HCT116 (cell line): ENCODE measurements around the gene RSAD1. TPM values are rescaled to one million over a fixed set of nuclear protein-coding genes. Genes with fewer than 3 reads are reported as not detected.

Experiments
- ATAC-seq: fragments of 200-7000 bp; cut with Tn5 transposase; 2 replicates; pipeline ENCODE4 v1.9.1; 2020; ENCODE audit warnings: mild to moderate bottlenecking, moderate library complexity
- BruUV-seq: library from RNA; stranded (reverse); fragments of 400-500 nt; replicated peaks from 2 replicates; lab custom pipeline; 2021; lab: Mats Ljungman, UMichigan
- CTCF ChIA-PET: fragments of 300-600 bp; sonication (Branson Sonifier 250); formaldehyde crosslinking; loops from one replicate; lab custom pipeline; 2021; ENCODE audit warnings: antibody characterized with exemption; lab: Charles Lee
- POLR2A ChIA-PET: fragments of 300-600, 350-600 bp; sonication (Branson Sonifier 250); formaldehyde crosslinking; loops from one replicate; lab custom pipeline; 2021; ENCODE audit warnings: antibody characterized with exemption; lab: Charles Lee
- RAD21 ChIA-PET, 2 experiments: fragments of 300-600 bp; sonication (Branson Sonifier 250); formaldehyde crosslinking; loops; one replicate each; lab custom pipeline; 2023; ENCODE audit warnings: low total read pairs in 2 of 2; ENCODE audit not compliant: uncharacterized antibody in 2 of 2, unreplicated experiment in 2 of 2, low non-redundant PET in 1 of 2; lab: Charles Lee
- DNase-seq: peaks from one replicate; pipeline ENCODE4 v3.0.0-alpha.2; 2010; ENCODE audit warnings: low read depth, low spot score
- H2AFZ ChIP-seq: fragments of 200-600 bp; shearing (Covaris generic), sonication (generic); 2 replicates; pipeline ENCODE4 v1.6.1; 2017; ENCODE audit warnings: low read depth, mixed run types, mixed read lengths, antibody characterized with exemption, low read length; ENCODE audit not compliant: poor library complexity, severe bottlenecking
- H3K27ac ChIP-seq: 2 replicates; pipeline ENCODE4 v1.5.1; 2012; ENCODE audit warnings: low read depth, low read length
- H3K27me3 ChIP-seq: fragments of 200-600 bp; sonication (generic); 2 replicates; pipeline ENCODE4 v1.6.1; 2016; ENCODE audit warnings: mixed run types, low read length, mixed read lengths; ENCODE audit not compliant: insufficient read depth
- H3K36me3 ChIP-seq, 2 experiments: fragments of 200-500 bp in 1 of 2; fragments of 200-600 bp in 1 of 2; sonication (Bioruptor generic) in 1 of 2; sonication (generic) in 1 of 2; 2 replicates each; pipeline versions ENCODE4 v1.5.1 to v1.6.1; 2014 to 2016; ENCODE audit warnings: low read length in 2 of 2, inconsistent platforms in 1 of 2, mixed read lengths in 1 of 2, mixed run types in 1 of 2; ENCODE audit not compliant: insufficient read depth in 2 of 2, control insufficient read depth in 1 of 2
- H3K4me1 ChIP-seq, 2 experiments: fragments of 200-600 bp in 1 of 2; sonication (generic) in 1 of 2; 2 replicates each; pipeline versions ENCODE4 v1.5.1 to v1.6.1; 2012 to 2017; ENCODE audit warnings: low read length in 2 of 2, inconsistent platforms in 1 of 2, mild to moderate bottlenecking in 1 of 2, mixed read lengths in 1 of 2, mixed run types in 1 of 2, moderate library complexity in 1 of 2; ENCODE audit not compliant: insufficient read depth in 2 of 2, control insufficient read depth in 1 of 2
- H3K4me2 ChIP-seq: fragments of 200-600 bp; sonication (generic); 2 replicates; pipeline ENCODE4 v1.6.1; 2017; ENCODE audit warnings: mixed run types, low read length, mixed read lengths
- H3K4me3 ChIP-seq, 2 experiments: fragments of 200-600 bp in 1 of 2; sonication (generic) in 1 of 2; replicated peaks in 1 of 2; 2 replicates each; pipeline ENCODE4 v1.5.1; 2011 to 2016; ENCODE audit warnings: low read length in 2 of 2, control low read depth in 1 of 2, low read depth in 1 of 2, mild to moderate bottlenecking in 1 of 2, mixed read lengths in 1 of 2, mixed run types in 1 of 2
- H3K79me2 ChIP-seq: fragments of 200-600 bp; sonication (generic); 2 replicates; pipeline ENCODE4 v1.6.1; 2017; ENCODE audit warnings: mild to moderate bottlenecking, mixed run types, low read length, moderate library complexity, mixed read lengths; ENCODE audit not compliant: insufficient read depth
- H3K9ac ChIP-seq: fragments of 200-600 bp; sonication (generic); 2 replicates; pipeline ENCODE4 v1.6.1; 2016; ENCODE audit warnings: low read length, mixed read lengths
- H3K9me2 ChIP-seq: fragments of 200-600 bp; sonication (generic), shearing (Covaris generic); 2 replicates; pipeline ENCODE4 v1.6.1; 2017; ENCODE audit warnings: mixed run types, mild to moderate bottlenecking, moderate library complexity; ENCODE audit not compliant: insufficient read depth
- H3K9me3 ChIP-seq, 2 experiments: fragments of 200-500 bp in 1 of 2; fragments of 200-600 bp in 1 of 2; sonication (Bioruptor generic) in 1 of 2; sonication (generic) in 1 of 2; 2 replicates each; pipeline ENCODE4 v1.6.1; 2014 to 2017; ENCODE audit warnings: low read length in 2 of 2, mixed read lengths in 2 of 2, inconsistent platforms in 1 of 2, low read depth in 1 of 2, mild to moderate bottlenecking in 1 of 2, mixed run types in 1 of 2, moderate library complexity in 1 of 2; ENCODE audit not compliant: control insufficient read depth in 1 of 2, insufficient read depth in 1 of 2
- H4K20me1 ChIP-seq: fragments of 200-600 bp; sonication (generic), shearing (Covaris generic); 2 replicates; pipeline ENCODE4 v1.6.1; 2017; ENCODE audit warnings: mixed run types, mild to moderate bottlenecking, moderate library complexity; ENCODE audit not compliant: insufficient read depth
- CBX3 ChIP-seq: IDR thresholded peaks from 2 replicates; pipeline ENCODE4 v1.6.1; 2012; ENCODE audit warnings: low read depth
- CEBPB ChIP-seq: IDR thresholded peaks from 2 replicates; pipeline ENCODE4 v1.6.1; 2012; ENCODE audit warnings: low read depth
- JUND ChIP-seq: IDR thresholded peaks from 2 replicates; pipeline ENCODE4 v1.6.1; 2012
- POLR2AphosphoS5 ChIP-seq: IDR thresholded peaks from 2 replicates; pipeline ENCODE4 v1.6.1; 2011; ENCODE audit warnings: mild to moderate bottlenecking, low read depth, low read length, moderate library complexity
- SIN3A ChIP-seq: IDR thresholded peaks from 2 replicates; pipeline ENCODE4 v1.6.1; 2012; ENCODE audit warnings: low read depth
- ZNF274 ChIP-seq: fragments of 200-500 bp; sonication (Bioruptor generic); IDR thresholded peaks from 2 replicates; pipeline ENCODE4 v1.6.1; 2014; ENCODE audit warnings: mild to moderate bottlenecking, low read depth, low read length, inconsistent platforms
- intact Hi-C: fragments of 100-400 bp; cut with micrococcal nuclease; formaldehyde crosslinking; loops from 2 replicates; pipeline ENCODE4 v1.10.0; 2022
- total RNA-seq: library from RNA; stranded (reverse); gene quantifications from one replicate; pipeline ENCODE4 v1.2.1, GENCODE V29; 2021; ENCODE audit not compliant: unreplicated experiment
- TF ChIP-seq, protein P1 (sequence below): IDR thresholded peaks from 2 replicates; pipeline ENCODE4 v1.6.1; 2012

RSAD1 gene
- total RNA-seq, 1 experiment from 2014 or later: 82.7 TPM

DNA sequence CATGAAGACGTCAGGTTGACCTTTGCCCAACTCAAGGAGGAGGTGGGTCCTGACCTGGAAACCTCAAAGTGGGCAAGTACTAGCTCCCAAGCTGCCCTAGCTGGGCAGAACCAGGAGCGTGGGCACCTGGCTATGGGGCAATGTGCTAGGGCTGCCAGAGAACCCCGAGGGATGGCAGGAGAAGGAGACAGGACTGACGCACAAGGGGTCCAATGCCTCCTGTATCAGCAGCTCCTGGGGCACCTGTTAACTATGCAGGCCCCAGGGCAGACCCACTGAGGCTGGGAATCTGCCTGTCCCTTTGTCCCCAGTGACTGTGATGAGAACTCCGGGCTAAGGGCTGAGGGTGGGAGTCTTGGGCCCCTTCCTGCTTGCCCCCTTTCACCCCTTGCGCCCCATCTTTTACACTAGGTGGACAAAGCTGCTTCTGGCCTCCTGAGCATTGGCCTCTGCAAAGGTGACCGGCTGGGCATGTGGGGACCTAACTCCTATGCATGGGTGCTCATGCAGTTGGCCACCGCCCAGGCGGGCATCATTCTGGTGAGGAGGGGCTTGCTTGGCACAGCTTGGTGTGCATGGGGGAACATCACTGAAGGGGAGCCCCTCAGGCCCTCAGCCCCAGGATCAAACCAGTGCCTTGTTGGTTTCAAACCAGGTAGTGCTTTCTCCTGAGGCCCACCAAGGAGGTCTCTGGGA lies 17.7 kb upstream of the RSAD1 start:
- Histone ChIP-seq H3K27ac (no peak overlapping the region), H3K4me2 (no peak overlapping the region), H3K36me3 (no peaks in the 10 kb centered on the region), H3K9me3 (no peaks in the 10 kb centered on the region), H3K4me1 (peaks cover 11 to 24% of the 10 kb centered on the region in 2 experiments), H3K4me3 (no peak overlapping the region), H3K79me2 (no peaks in the 10 kb centered on the region), H4K20me1 (no peaks in the 10 kb centered on the region), H2AFZ (no peak overlapping the region), H3K9me2 (no peaks in the 10 kb centered on the region), H3K9ac (no peak overlapping the region), H3K27me3 (no peaks in the 10 kb centered on the region)
- ATAC-seq (no peak), DNase-seq (no peak)
- CTCF ChIA-PET: no interaction called here
- POLR2A ChIA-PET: no interaction called here
- no peak for TF ChIP-seq CEBPB
- intact Hi-C loops: no loop called here
- no TSS peak for BruUV-seq
- RAD21 ChIA-PET: no interaction called here

DNA sequence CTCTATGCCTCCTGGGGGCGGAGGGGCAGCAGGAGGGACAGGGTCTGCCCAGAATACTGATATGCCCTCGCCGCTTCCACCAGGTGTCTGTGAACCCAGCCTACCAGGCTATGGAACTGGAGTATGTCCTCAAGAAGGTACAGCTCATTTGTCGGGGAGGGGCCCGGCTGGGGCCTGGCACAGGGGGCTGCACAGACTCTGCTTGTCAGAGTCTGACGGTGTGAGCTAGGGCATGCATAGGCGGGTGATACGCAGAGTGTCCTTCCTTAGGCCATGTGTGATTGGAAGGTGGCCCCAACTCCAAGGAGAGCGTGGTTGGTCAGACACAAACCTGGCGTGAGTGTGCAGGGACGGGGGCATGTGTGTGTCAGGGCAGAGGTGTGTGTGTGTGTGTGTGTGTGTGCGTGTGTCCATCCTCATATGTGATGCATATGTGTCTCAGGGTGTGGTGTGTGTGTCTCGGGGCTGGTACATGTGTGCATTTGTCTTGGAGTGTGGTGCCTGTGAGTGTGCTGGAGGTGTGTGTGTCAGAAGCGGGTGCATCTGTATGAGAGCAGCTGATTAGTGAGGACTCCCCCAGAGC lies 17.0 kb upstream of the RSAD1 start:
- no peaks in the 10 kb centered on the region for H3K36me3 ChIP-seq
- RAD21 ChIA-PET: no interaction called here
- no peak overlapping the region for H3K27ac ChIP-seq
- no peak overlapping the region for H3K4me2 ChIP-seq
- POLR2A ChIA-PET: no interaction called here
- H3K27me3 ChIP-seq: no peaks in the 10 kb centered on the region
- H4K20me1 ChIP-seq: no peaks in the 10 kb centered on the region
- no peak overlapping the region for H3K4me3 ChIP-seq
- CTCF ChIA-PET: no interaction called here
- no TSS peak for BruUV-seq
- no peak overlapping the region for H2AFZ ChIP-seq
- H3K9me3 ChIP-seq: no peaks in the 10 kb centered on the region
- TF ChIP-seq, protein P1, sequence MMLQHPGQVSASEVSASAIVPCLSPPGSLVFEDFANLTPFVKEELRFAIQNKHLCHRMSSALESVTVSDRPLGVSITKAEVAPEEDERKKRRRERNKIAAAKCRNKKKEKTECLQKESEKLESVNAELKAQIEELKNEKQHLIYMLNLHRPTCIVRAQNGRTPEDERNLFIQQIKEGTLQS: no peak
- no peak for TF ChIP-seq ZNF274
- TF ChIP-seq POLR2AphosphoS5: no peak
- TF ChIP-seq SIN3A: no peak
- no peak for TF ChIP-seq JUND
- TF ChIP-seq CBX3: no peak
- ATAC-seq (no peak), DNase-seq (no peak)
- peaks cover 14 to 30% of the 10 kb centered on the region in 2 experiments for H3K4me1 ChIP-seq
- no peaks in the 10 kb centered on the region for H3K9me2 ChIP-seq
- H3K9ac ChIP-seq: no peak overlapping the region
- intact Hi-C loops: no loop called here
- no peaks in the 10 kb centered on the region for H3K79me2 ChIP-seq
